Measurements from ENCODE around the gene CD74.

Gene CD74

GRCh38 chr5:150358261-150359095, 54.2 kb downstream of the CD74 start:
- peak; percentile 62 for DNase-seq (ENCODE audit: low spot score)

- peak; percentile 93 for DNase-seq (ENCODE audit: low spot score)
These were observed 55.1 kb downstream of the CD74 start, which contains the start of gene TCOF1 for GRCh38 chr5:150357326-150358260. Gene TCOF1, plus strand, starts transcription at chr5:150357697. Its CDS starts 50 bp downstream, at chr5:150357747.

- DNase-seq (ENCODE audit: low spot score) = no peak
These were observed 56.0 kb downstream of the CD74 start for GRCh38 chr5:150356575-150357294.

- no peak for DNase-seq (ENCODE audit: low spot score)
These were observed 56.9 kb downstream of the CD74 start for GRCh38 chr5:150355791-150356190.

GRCh38 chr5:150353032-150353675, 59.6 kb downstream of the CD74 start:
- no peak for DNase-seq (ENCODE audit: low spot score)

GRCh38 chr5:150352244-150353031, 60.3 kb downstream of the CD74 start:
- no peak for DNase-seq (ENCODE audit: low spot score)

Measured in RKO (cell line).